NCI-H1048 (cell line): ENCODE measurements around the gene ID3.
"Not testable (repeated sequence)": the region's sequence is repeated elsewhere in the genome, so short reads cannot be mapped to it uniquely, and the experiment has no call there.

ENCODE experiments used
- DNase-seq: peaks from one replicate; lab custom pipeline; 2025; lab: John Stamatoyannopoulos, UW

The ID3 gene

GRCh38 chr1:23588749-23589548, 29.6 kb upstream of the ID3 start:
- no peak for DNase-seq

- no peak for DNase-seq
Observed at GRCh38 chr1:23585321-23586022, 26.2 kb upstream of the ID3 start.

- DNase-seq = not testable (repeated sequence)
Observed at GRCh38 chr1:23583727-23584126, 24.4 kb upstream of the ID3 start.

DNA sequence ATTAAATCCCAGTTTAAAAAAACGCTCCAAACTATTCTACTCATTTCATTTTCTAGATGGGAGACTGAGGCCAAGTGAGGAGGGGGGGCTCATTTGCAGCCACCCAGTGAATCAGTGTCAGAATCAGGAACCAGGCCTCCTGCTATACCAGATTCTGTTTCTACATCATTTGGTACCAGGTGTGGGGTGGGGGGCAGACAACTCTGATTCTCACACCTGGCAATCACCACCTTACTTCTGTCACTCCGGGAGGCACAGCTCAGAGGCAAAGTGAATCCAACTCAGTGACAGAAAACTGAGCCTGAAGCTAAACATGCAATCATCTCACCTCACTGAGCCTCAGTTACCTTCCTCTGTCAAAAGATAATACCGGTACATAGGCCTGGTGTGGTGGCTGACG, 23.5 kb upstream of the ID3 start:
- DNase-seq = no peak

DNA sequence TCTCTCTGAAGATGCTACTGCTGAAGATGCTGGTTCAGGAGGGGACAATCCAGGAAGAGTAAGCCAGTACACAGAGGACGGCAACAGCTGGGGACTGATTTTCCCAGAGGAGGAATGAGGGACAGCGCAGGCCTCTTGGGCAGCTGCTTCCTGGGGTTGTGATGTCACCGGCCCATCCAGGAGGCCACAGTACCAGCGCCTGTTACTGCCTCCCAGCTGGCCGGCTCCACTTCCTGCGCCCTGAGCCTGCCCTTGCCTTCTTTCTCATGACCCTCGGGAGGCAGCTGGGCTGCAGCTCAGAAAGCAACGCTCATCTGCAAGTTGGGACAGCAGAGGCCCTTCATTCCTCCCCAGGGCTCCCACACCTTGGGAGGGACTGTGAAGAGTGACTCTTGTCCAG, 21.9 kb upstream of the ID3 start:
- DNase-seq = no peak

- no peak for DNase-seq
Observed at GRCh38 chr1:23578997-23579363, 19.7 kb upstream of the ID3 start.

DNA sequence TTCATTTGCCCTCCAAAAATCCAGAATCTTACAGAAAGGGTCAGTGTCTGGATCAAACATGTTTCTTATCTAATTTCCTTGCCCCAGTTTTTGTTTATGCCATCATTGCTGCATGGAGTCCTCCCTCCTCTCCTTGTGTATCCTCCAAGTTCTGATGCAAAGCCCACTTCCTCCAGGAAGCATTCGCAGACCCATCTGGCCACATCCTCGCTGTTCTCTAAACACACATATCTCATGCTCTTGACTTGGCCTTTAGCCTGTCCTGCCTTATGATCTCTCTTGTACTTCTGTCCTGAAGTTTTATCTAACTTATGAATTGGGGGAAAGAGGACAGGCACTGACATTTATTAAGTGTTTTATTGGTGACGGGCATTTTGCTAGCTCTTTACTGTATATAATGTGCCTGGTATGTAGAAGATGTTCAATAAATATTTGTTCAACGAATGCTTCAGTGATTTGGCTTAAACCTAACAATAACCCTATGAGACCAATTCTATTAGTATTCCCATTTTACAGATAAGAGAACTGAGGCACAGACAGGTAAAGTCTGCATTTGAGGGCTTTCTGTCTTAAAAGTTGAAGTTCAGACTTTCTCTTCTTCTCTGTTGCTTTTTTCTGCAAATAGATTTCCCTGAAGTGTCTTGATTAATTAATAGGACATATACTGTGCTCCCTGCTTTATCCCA, 19.2 kb upstream of the ID3 start:
- no peak for DNase-seq

GRCh38 chr1:23577056-23578004, 18.0 kb upstream of the ID3 start:
- no peak for DNase-seq

- no peak for DNase-seq
Observed at GRCh38 chr1:23576338-23577055, 17.2 kb upstream of the ID3 start.

GRCh38 chr1:23575226-23575810, 16.0 kb upstream of the ID3 start:
- no peak for DNase-seq

- no peak for DNase-seq
Observed at GRCh38 chr1:23574265-23574754, 15.0 kb upstream of the ID3 start.

- DNase-seq = no peak
Observed at GRCh38 chr1:23573574-23574182, 14.4 kb upstream of the ID3 start.

DNA sequence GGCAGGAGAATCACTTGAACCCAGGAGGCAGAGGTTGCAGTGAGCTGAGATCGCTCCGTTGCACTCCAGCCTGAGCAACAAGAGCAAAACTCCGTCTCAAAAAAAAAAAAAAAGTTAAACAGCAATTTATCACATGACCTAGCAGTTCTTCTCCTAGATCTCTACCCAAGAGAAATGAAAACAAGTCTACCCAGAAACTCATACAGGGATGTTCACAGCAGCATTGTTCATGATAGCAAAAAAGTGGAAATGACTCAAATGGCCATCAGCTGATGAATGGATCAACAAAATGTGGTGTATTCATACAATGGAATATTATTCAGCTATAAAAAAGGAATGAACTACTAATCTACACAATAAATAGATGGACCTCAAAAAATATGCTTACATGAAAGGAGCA, 12.2 kb upstream of the ID3 start:
- DNase-seq = no peak

GRCh38 chr1:23570001-23570691, 10.8 kb upstream of the ID3 start:
- no peak for DNase-seq

GRCh38 chr1:23568608-23569383, 9.5 kb upstream of the ID3 start:
- no peak for DNase-seq

GRCh38 chr1:23567996-23568607, 8.8 kb upstream of the ID3 start:
- no peak for DNase-seq

- no peak for DNase-seq
Observed at GRCh38 chr1:23567629-23567995, 8.3 kb upstream of the ID3 start.

DNA sequence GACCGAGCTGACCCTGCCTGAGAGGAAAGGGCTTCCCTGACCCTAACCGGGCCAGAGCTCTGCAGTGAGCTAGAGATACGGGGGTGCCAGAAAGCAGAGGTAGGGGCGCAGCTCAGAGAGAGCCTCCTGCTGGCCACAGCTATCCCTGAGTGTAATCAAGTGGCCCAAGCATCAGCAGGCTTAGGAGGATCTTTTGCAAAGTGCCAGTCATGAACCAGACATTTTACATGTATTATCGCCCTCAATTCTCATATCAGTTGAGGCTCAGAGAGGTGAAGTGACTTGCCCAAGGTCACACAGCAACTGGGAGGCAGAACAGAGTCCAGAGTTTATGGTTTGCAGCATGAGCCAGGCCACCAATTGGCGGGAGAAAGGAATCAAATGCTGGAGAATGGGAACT, 7.0 kb upstream of the ID3 start:
- DNase-seq = no peak

GRCh38 chr1:23565776-23566175, 6.5 kb upstream of the ID3 start:
- DNase-seq = no peak
